Renal cortex interstitium (tissue), 11 donors: ENCODE measurements around the gene APC. TPM values are rescaled to one million over a fixed set of nuclear protein-coding genes. Genes with fewer than 3 reads are reported as not detected.
"Not testable (repeated sequence)": the region's sequence is repeated elsewhere in the genome, so short reads cannot be mapped to it uniquely, and the experiment has no call there.

Experiments used
- DNase-seq, 11 donors: peaks; one replicate each; pipeline ENCODE4 v3.0.0-alpha.2; 2013; ENCODE audit warnings: low read depth in 9 of 11, low spot score in 4 of 11; ENCODE audit errors: extremely low read depth in 1 of 11
- polyA plus RNA-seq, 3 donors: library from polyadenylated mRNA; unstranded; fragments of 120-200 nt; gene quantifications; one replicate each; pipeline ENCODE4 v1.2.1, GENCODE V29; 2013; ENCODE audit not compliant: insufficient read length in 3 of 3

The APC gene
- polyA plus RNA-seq, 3 donors = 30.4 to 34.1 (median 33.6) TPM

DNA sequence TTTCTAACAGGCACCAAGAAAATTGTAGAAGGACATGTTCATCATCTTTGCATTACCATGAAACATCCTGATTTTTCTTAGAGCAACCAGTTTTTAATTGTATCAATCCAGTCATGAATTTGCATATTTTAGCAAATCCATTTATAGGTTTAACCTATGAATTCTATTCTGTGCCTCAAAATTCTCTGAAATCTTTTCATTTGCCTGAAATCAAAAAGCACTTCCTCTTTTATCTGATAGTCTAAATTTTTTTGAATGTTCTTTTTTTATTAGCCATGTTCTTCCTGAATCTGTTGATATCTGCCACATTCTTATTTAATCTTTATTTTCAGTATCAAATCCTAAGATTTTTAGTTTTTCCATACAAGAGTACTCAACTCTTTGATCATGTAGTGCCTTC lies 86.5 kb downstream of the APC start:
- no peak for DNase-seq

DNA sequence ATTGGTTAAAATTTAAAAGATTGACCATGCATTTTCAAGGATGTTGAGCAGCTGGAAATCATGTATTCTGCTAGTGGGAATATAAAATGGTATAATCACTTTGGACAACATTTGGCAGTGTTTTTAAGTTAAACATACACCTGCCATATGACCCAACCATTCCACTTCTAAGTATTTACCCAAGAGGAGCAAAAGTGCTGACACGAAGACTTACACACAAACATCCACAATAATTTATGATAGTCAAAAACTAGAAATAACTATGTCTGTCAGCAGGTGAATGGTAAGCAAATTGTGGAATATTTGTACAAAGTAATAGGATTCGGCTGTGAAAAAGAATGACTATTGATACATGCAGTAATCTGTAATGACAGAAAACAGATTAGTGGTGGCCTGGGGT lies 92.7 kb downstream of the APC start:
- DNase-seq = no peak

DNA sequence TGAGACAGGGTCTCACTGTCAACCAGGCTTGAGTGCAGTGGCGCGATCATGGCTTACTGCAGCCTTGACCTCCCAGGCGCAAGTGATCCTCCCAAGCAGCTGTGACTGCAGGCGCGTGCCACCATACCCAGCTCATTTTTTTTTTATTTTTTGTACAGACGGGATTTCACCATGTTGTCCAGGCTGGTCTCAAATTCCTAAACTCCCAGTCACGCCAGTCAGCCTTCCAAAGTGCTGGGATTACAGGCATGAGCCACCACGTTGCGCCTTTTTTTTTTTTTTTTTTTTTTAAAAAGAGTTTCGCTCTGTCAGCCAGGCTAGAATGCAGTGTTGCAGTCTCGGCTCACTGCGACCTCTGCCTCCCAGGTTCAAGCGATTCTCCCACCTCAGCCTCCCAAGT lies 96.3 kb downstream of the APC start:
- DNase-seq = no peak

DNA sequence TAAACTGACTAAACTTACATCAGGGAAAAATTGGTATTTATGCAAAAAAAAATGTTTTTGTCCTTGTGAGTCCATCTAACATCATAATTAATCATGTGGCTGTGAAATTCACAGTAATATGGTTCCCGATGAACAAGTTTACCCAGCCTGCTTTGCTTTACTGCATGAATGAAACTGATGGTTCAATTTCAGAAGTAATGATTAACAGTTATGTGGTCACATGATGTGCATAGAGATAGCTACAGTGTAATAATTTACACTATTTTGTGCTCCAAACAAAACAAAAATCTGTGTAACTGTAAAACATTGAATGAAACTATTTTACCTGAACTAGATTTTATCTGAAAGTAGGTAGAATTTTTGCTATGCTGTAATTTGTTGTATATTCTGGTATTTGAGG lies 106.8 kb downstream of the APC start:
- DNase-seq = no peak

DNA sequence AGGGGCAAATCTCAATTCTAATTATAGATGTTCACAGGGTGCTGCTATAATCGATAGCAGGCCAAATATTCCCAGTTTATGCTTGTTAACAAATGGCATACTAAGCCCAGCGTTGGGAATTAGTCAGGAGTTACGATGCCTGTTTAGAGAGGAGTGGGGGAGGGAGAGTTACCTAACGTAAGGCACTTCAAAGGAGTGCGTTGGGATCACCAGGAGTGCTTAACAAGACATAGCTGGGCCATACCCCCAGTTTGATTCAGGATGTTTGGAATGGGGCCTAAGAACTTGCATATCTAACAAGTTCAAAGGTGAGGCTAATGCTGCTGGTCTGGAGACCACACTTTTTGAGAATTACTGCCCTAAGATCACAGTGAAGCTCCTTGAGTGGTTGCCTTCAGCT lies 108.9 kb downstream of the APC start:
- no peak for DNase-seq

DNA sequence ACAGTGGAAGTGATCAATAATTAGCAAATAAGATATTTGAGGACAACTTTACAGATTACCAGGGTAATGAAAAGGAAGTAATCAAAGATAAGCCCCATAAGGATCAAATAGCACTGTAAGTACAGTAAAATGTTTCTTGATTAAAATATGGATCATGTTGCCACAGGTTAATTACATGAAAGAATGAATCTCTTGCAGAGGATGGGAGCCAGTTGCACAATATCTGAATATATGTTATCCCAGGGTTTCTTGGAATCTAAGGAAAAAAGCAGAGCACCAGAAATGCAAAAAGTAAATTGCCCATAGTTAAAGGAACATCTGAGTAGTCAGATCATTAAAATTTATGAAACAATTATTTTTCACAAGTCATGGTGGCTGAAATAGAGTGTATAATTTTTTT lies 109.6 kb downstream of the APC start:
- no peak for DNase-seq

DNA sequence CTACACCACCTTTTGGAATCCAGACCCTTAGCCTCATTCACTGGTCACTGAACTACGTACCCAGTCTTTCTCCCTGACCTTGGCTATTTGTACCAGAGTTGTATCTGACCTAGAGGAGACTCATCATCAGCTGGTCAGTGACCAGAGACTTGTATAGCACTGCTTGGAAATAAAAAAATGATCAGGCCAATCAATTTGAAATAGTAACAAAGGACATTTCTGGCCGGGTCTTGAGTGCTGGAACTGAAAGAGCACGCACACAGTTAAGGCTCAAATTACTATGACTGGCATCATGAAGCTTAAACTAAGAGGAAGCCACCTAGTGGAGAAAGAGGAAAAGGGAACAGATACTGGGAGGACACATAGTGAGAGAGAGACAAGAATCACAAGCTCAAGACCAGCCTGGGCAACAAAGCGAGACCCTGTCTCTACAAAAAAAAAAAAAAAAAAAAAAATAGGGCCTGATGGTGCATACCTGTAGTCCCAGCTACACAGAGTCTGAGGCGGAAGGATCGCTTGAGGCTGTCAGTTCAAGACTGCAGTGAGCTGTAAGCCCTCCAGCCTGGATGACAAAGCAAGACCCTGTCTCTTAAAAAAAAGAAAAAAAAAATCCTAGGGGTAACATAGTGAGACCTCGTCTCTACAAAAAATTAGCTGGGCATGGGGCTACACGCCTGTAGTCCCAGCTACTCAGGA lies 110.6 kb downstream of the APC start:
- DNase-seq = peak in 8 of 11 donors; percentile 18 to 58 (median 40)

DNA sequence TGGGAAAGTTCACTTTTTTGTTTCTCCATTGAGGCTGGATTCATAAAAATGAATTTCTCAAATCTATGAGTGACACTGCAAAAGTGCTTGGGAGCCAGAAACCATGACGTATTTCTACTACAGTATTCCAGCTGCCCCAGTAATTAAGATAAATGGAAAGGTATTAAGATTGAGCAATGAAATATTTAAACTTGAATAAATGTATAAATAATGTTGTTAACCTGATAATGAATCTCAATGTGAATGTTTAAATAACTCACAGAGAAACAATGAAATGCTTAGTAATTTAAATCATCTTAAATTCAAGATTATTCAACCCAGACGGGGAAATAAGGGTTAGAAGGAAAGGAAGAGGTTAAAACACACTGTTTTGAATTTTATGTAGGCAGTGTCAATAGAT lies 112.2 kb downstream of the APC start:
- no peak for DNase-seq

DNA sequence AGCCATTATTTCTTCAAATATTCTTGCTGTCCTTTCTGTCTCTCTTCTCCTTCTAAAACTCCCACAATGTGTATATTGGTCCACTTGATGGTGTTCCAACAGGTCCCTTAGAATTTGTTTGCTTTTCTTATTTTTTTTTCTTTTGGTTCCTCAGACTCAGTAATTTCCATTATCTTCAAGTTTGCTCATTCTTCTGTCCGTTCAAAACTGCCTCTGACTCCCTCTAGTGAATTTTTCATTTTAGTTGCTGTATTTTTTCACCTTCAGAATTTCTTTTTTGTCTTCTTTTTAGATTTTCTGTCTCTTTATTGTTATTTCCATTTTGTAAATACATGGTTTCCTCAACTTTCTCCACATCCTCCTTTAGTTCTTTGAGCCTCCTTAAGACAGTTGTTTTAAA lies 117.0 kb downstream of the APC start:
- no peak for DNase-seq

DNA sequence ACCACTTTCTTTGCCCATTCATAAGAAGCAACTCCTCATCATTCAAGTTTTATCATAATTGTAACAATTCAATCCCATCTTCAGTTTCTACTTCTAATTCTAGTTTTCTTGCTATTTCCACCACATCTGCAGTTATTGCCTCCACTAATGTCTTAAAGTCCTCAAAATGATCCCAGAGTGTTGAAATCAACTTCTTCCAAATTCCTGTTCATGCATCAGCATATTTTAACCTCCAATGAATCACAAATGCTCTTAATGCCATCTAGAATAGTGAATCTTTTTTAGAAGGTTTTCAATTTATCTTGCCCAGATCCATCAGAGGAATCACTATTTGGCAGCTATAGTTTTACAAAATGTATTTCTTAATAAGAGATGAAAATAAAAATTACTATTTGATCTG lies 120.2 kb downstream of the APC start:
- DNase-seq = no peak

DNA sequence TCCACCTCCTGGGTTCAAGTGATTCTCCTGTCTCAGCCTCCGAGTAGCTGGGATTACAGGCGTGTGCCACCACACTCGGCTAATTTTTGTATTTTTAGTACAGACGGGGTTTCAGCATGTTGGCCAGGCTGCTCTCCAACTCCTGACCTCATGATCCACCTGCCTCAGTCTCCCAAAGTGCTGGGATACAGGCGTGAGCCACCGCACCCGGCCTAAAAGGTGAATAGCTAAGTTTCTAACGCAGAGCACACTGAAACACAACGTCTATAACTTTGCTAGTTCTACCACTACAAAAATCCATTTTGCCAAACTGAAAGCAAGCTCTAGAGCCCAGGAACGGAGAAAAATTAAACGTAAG lies 122.9 kb downstream of the APC start:
- not testable (repeated sequence) for DNase-seq

DNA sequence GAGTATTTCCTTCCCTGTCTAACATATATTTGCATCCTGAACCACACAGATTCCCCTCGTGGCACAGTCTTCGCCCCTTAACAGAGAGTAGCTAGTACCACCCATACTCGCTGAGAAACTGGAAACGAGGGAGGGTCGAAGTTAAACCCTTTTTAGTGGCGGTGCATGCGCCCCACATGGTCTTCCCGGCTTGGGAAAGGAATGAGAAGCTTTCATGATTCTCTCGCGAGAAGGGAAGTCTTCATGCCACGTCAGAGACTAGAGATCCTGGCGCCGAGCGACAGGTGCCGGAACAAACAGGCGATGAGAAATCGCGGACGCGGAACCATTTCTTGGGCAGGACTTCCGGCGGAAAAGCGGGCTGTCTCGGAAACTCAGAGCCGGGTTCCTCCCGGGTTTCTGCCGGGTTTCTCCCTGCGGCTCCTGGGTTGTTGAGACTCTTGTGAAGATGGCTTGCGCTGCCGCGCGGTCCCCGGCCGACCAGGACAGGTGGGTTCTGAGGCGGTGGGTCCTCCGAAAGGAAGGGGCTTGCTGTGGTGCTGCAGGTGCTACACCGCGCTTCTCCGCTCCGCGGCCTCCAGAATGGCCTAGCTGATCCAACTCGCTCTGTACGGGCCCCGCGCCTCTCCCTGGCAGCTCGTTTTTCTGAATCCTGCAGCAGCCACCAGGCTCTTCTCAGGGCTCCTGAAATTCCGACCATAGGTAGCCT lies 123.4 kb downstream of the APC start, which contains the start of gene SRP19:
Gene SRP19 (plus strand): TSS at position 359 of the 709 bp plus-strand sequence. CDS start 90 bp downstream, at position 449.
- peak; percentile 91 to 98 (median 95) for DNase-seq

DNA sequence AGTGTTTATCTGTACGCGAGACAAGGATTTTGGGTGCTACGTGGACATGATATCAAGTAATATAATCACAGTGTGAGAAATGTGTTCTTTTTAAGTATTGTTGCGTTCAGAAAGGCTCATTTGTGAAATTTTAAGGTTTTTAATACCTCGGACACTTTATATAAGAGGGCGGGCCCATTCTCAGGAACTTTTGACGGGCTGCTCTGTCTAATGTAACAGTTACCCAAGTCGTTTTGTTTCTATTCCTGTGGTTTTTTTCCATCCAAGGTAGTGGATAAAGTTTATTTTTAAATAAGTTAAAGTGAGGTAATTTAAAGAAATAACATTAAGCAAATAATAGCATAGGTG lies 123.9 kb downstream of the APC start:
- no peak for DNase-seq

DNA sequence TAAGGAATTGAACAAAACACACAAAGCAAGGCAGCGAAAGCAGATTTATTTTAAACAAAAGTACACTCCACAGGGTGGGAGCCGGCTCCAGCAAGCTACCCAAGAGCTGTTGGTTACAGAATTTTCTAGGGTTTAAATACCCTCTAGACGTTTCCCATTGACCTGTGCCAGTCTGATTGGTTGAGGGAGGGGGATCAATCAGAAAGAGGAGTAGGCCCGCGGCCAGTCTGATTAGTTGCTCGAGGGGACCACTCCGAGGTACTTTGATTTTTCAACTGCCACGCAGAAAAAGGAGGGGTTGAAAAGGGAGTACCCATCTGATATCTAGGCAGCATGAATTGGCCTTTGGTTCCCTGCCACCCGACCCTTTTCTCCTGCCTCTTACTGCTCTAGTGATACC lies 124.4 kb downstream of the APC start:
- DNase-seq = no peak

DNA sequence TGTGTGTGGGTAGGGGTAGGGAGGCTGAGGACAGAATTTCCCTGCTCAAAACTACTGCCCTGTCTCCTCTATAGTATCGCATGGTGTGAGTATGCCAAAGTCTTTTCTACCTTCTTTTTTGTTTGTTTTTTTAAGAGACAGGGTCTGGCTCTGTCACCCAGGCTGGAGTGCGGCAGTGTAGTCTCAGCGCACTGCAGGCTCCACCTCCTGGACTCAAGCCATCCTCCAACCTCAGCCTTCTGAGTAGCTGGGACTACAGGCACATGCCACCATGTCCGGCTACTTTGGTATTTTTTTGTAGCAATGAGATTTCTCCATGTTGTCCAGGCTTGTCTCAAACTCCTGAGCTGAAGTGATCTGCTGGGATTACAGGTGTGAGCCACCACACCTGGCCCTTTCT lies 125.9 kb downstream of the APC start:
- no peak for DNase-seq

DNA sequence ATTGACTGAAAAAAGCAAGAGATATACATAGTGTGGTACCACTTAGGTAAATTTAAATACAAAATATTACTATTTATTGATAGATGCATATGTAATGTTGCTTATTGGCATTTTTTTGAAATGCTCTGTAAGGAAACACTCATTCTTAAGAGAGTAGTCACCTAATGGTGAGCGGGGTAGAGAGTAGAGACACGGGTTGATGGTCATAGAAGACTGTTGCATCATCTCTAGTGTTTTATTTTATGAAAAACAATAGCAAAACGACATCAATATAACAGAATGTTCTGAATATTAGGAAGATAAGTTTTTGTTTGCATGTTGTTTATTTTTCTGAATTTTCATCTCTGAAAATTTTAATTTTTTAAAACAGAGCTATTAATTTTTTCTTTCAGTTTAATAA lies 127.4 kb downstream of the APC start:
- DNase-seq = no peak

DNA sequence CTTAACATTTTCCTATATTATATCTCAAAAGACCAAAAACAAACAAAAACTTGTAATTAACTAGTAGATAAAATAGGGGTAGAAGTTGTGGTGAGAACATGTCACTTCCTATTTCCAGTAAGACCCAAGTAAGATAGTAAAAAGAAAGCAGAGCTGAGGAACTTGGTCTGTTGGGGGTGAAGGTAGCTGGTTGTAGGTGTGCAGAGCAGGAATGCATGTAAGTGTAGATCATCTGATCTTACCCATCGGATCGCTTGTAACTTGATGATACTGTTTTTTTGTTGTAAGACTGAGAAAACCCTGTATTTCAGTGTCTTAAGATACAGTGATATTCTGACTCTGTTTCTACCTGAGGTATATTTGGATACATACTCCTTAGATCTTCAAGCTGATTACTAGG lies 129.1 kb downstream of the APC start:
- no peak for DNase-seq

DNA sequence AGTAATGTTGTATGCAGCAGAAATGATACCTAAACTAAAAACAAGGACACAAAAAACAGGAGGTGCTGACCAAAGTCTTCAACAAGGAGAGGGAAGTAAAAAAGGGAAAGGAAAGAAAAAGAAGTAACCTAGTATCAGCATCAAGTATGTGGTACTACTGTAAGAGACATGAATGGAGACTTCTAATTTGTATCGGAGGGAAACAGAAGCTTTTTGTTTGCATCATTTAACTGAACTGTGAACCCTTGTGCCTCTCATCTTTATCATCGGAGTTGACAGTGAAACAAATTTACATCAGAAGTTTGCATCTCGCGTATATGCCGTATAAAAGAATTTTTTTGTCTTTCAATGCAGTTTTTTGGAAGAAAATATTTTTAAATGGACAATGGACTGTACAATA lies 129.7 kb downstream of the APC start:
- no peak for DNase-seq

DNA sequence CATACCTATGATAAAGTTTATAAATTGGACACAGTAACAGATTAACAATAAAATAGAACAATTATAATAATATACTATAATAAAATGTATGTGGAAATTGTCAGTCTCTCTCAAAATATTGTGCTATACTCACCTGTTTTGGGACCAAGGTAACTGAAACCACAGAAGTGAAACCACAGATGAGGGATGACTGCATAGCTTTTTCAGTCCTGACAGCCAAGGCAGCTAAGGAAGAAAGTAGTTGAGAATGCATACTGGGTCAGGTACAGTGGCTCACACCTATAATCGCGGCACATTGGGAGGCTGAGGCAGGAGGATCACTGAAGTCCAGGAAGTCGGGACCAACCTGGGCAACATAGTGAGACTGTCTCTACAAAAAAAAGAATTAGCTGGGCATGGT lies 132.3 kb downstream of the APC start:
- DNase-seq = no peak

DNA sequence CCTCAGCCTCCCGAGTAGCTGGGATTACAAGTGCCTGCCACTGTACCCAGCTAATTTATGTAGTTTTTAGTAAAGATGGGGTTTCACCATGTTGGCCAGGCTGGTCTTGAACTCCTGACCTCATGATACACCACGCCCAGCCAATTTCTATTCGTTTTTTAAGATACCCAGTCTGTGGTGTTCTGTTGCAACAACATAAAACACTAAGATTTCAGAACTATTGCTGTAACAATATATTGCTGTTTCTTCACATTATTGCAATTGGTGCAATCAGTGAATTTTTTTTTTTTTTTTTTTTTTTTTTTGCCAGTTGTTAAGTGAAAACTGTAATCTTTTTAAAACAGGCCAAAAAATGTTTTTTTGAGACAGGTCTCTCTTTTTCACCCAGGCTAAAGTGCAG lies 133.3 kb downstream of the APC start:
- DNase-seq = no peak

DNA sequence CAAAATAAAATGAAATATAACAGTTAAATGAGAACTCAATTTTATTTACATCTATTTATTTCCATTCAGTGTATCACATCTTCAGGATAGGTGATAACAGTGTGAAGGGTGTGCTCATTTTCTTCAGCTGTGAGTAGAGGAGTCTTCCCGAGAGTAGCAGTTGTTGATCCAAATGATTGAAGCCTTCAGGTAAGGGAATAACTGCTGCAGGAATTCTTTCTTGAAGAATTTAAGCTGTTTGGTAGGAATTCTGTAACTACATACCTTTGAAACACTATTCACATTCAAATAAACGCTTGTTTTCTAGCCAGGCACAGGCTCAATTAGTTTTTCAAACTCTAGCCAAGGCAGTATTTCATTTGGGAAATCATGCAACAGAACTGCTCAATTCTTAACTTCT lies 138.7 kb downstream of the APC start:
- DNase-seq = no peak
